ENCODE results near the gene FBXW10B. TPM values are rescaled to one million over a fixed set of nuclear protein-coding genes. Genes with fewer than 3 reads are reported as not detected.
"Not testable (repeated sequence)": the region's sequence is repeated elsewhere in the genome, so short reads cannot be mapped to it uniquely, and the experiment has no call there.

Gene FBXW10B
- total RNA-seq, 1 experiment from 2014 or later = not detected

DNA sequence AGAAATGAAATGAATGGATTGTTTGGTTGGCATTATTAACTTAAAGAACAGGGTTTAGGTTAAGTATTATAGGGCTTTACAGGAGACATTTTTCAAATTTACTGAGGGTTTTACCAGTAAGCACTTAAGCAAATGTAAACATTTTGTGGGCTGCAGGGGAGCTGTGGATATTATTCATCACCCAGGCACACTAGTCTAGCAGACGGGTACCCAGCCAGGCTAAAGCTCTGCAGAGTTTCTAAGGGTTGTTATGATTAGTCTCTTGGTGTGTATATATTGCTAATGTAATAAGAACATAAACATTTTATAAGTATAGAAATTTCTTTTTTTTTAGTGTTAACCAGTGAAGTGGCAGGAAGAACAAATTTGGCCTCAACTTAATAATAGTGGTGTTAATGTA is 42.7 kb downstream of the FBXW10B start:
- not testable (repeated sequence) for H2BK5ac ChIP-seq (ENCODE audit: insufficient read length, low read length); H4K8ac ChIP-seq (replicated peaks; ENCODE audit: insufficient read length, low read depth, low read length); H3K56ac ChIP-seq (ENCODE audit: insufficient read length, low read depth, low read length); H3K4me1 ChIP-seq (ENCODE audit: insufficient read depth, low read length); H3K27ac Mint-ChIP-seq; H3K27ac ChIP-seq (ENCODE audit: insufficient read length, low read depth, low read length); H3K79me2 ChIP-seq (ENCODE audit: insufficient read depth, low read length); H3K27me3 Mint-ChIP-seq (ENCODE audit: low read depth); H2BK20ac ChIP-seq (ENCODE audit: low read depth, low read length, poor library complexity, severe bottlenecking); H4K20me1 ChIP-seq (ENCODE audit: control insufficient read depth, insufficient read depth, insufficient read length); H4K91ac ChIP-seq (ENCODE audit: insufficient read length, low read depth, low read length); DNase-seq; H3K14ac ChIP-seq (ENCODE audit: insufficient read depth, low read length); H2BK120ac ChIP-seq (ENCODE audit: low read depth, low read length, poor library complexity, severe bottlenecking); H3K9me3 Mint-ChIP-seq; H3K9me3 ChIP-seq (ENCODE audit: control insufficient read depth, low read depth, low read length); H3K36me3 Mint-ChIP-seq (ENCODE audit: insufficient read depth in 1 of 3, low read depth in 3 of 3); H2BK15ac ChIP-seq (ENCODE audit: low read depth, low read length); H2AK5ac ChIP-seq (ENCODE audit: insufficient read length, low read length); H3T11ph ChIP-seq (ENCODE audit: low read length); H3K9ac ChIP-seq (ENCODE audit: extremely low read depth, insufficient read length, low read length); H3K27me3 ChIP-seq (ENCODE audit: insufficient read depth, low read length); H3K79me1 ChIP-seq (ENCODE audit: insufficient read depth, low read depth, low read length, poor library complexity, severe bottlenecking); H3K23me2 ChIP-seq (ENCODE audit: insufficient read length, low read depth, low read length, poor library complexity, severe bottlenecking); H3K4ac ChIP-seq (ENCODE audit: low read depth, low read length); H3K18ac ChIP-seq (ENCODE audit: insufficient read length, low read depth, low read length); H3K4me3 Mint-ChIP-seq; H3K4me2 ChIP-seq (ENCODE audit: insufficient read depth, insufficient read length, low read length); H3K23ac ChIP-seq (ENCODE audit: insufficient read length, low read depth, low read length); H2BK12ac ChIP-seq (ENCODE audit: insufficient read length, low read depth, low read length); H2AFZ ChIP-seq (ENCODE audit: low read length); H4K5ac ChIP-seq (ENCODE audit: insufficient read length, low read depth, low read length)
- H3K4me1 Mint-ChIP-seq = peaks cover 6 to 14% of the 10 kb centered on the region in 2 experiments
- no CpG with 5 or more reads among the region's 1 CpG for WGBS (ENCODE audit: extremely low coverage, insufficient read length, low lambda C conversion rate)

DNA sequence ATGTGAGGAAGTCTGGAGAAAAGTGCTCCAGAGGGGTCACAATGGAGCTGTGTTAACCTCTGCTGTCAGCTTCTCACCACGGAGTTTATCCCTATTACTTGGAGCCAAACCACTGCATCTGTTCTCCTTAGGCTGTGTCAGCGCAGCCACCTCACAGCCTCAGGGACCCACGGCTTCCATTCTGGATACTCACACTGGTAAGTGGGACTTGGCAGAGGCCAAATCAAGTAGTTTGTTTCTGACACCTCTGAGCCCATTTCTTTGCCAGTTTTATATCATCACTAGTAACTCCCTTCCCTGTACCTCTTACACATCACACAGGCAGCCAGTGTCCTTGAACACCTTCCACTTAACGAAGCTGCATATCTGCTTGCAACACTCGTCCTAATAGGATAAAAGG is 44.8 kb downstream of the FBXW10B start:
- H3K9ac ChIP-seq (ENCODE audit: extremely low read depth, insufficient read length, low read length); H2AK5ac ChIP-seq (ENCODE audit: insufficient read length, low read length): not testable (repeated sequence)

More for the DNA sequence above, 44.8 kb downstream of the FBXW10B start:
- not testable (repeated sequence) for H3K9me3 ChIP-seq (ENCODE audit: control insufficient read depth, low read depth, low read length); H3K79me1 ChIP-seq (ENCODE audit: insufficient read depth, low read depth, low read length, poor library complexity, severe bottlenecking); H3K14ac ChIP-seq (ENCODE audit: insufficient read depth, low read length); H3K18ac ChIP-seq (ENCODE audit: insufficient read length, low read depth, low read length); H3K79me2 ChIP-seq (ENCODE audit: insufficient read depth, low read length); H3K27ac ChIP-seq (ENCODE audit: insufficient read length, low read depth, low read length); H2BK15ac ChIP-seq (ENCODE audit: low read depth, low read length); H2BK20ac ChIP-seq (ENCODE audit: low read depth, low read length, poor library complexity, severe bottlenecking); H3K27me3 Mint-ChIP-seq (ENCODE audit: low read depth); H4K8ac ChIP-seq (replicated peaks; ENCODE audit: insufficient read length, low read depth, low read length); H4K5ac ChIP-seq (ENCODE audit: insufficient read length, low read depth, low read length); H3K36me3 Mint-ChIP-seq (ENCODE audit: insufficient read depth in 1 of 3, low read depth in 3 of 3); H3K27ac Mint-ChIP-seq; H3K4ac ChIP-seq (ENCODE audit: low read depth, low read length); H3K56ac ChIP-seq (ENCODE audit: insufficient read length, low read depth, low read length); DNase-seq; H2BK5ac ChIP-seq (ENCODE audit: insufficient read length, low read length); H3K4me1 ChIP-seq (ENCODE audit: insufficient read depth, low read length); H3T11ph ChIP-seq (ENCODE audit: low read length); H3K9me3 Mint-ChIP-seq; H4K91ac ChIP-seq (ENCODE audit: insufficient read length, low read depth, low read length); H3K23ac ChIP-seq (ENCODE audit: insufficient read length, low read depth, low read length); H2BK120ac ChIP-seq (ENCODE audit: low read depth, low read length, poor library complexity, severe bottlenecking); H2BK12ac ChIP-seq (ENCODE audit: insufficient read length, low read depth, low read length); H4K20me1 ChIP-seq (ENCODE audit: control insufficient read depth, insufficient read depth, insufficient read length); H3K27me3 ChIP-seq (ENCODE audit: insufficient read depth, low read length); H3K23me2 ChIP-seq (ENCODE audit: insufficient read length, low read depth, low read length, poor library complexity, severe bottlenecking); H3K4me2 ChIP-seq (ENCODE audit: insufficient read depth, insufficient read length, low read length); H3K4me3 Mint-ChIP-seq; H2AFZ ChIP-seq (ENCODE audit: low read length)
- no CpG with 5 or more reads among the region's 5 CpGs for WGBS (ENCODE audit: extremely low coverage, insufficient read length, low lambda C conversion rate)
- peaks cover 10 to 14% of the 10 kb centered on the region in 2 experiments for H3K4me1 Mint-ChIP-seq
